Suprapubic skin (tissue), 4 donors: Measurements from ENCODE around the gene CCDC178. TPM values are rescaled to one million over a fixed set of nuclear protein-coding genes. Genes with fewer than 3 reads are reported as not detected.

Source experiments
- DNase-seq, 2 donors: peaks; one replicate each; pipeline ENCODE4 v3.0.0-alpha.2; 2019; ENCODE audit warnings: low spot score in 2 of 2
- H3K27ac ChIP-seq: fragments of 200-600 bp; sonication (generic); one replicate; pipeline ENCODE4 v1.5.1; 2019
- H3K27me3 ChIP-seq: fragments of 200-600 bp; sonication (generic); one replicate; pipeline ENCODE4 v1.5.1; 2019
- H3K36me3 ChIP-seq: fragments of 200-600 bp; sonication (generic); one replicate; pipeline ENCODE4 v1.5.1; 2019
- H3K4me1 ChIP-seq: fragments of 200-600 bp; sonication (generic); one replicate; pipeline ENCODE4 v1.5.1; 2019
- H3K4me3 ChIP-seq: fragments of 200-600 bp; sonication (generic); one replicate; pipeline ENCODE4 v1.5.1; 2019; ENCODE audit warnings: mild to moderate bottlenecking
- H3K9me3 ChIP-seq: fragments of 200-600 bp; sonication (generic); one replicate; pipeline ENCODE4 v1.5.1; 2019
- EP300 ChIP-seq: sonication (generic); formaldehyde crosslinking; IDR thresholded peaks from one replicate; pipeline ENCODE4 v1.6.1; 2017; ENCODE audit warnings: antibody characterized with exemption
- POLR2A ChIP-seq, 2 donors: fragments of 450-650 bp; IDR thresholded peaks; one replicate each; pipeline ENCODE4 v1.6.1; 2017; ENCODE audit warnings: antibody characterized with exemption in 2 of 2, mild to moderate bottlenecking in 2 of 2, moderate library complexity in 2 of 2
- WGBS: methylation state at CpG from one replicate; pipeline ENCODE4 v1.1.5; 2018; 5-methylcytosine and 5-hydroxymethylcytosine counted together
- total RNA-seq, 4 donors: library from RNA; depleted of rRNA; stranded (reverse); fragments of >200 nt; gene quantifications; one replicate each; pipeline ENCODE4 v1.1.0, GENCODE V29; 2016

The CCDC178 gene
- total RNA-seq, 4 donors from 2014 or later: not detected

DNA sequence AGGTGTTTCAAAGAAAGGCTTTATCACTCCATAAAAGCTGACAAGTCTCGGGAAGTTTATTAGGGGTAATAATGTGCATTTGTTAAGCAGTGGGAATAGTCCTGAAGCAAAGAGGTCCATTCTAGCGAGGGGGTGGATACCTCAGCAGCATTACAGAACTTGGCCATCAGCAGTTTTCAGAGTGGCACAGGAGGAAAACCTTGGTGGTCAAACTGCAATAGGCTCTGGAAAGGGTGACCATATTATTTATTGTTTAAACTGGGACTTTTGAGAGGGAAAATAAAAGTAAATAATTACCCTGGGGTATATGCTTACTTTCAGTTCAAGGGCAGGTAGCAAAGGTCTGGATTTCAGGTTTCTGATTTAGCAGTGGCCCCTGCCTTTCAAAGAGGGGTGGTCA is 552.2 kb downstream of the CCDC178 start:
- no peaks in the 10 kb centered on the region for H3K36me3 ChIP-seq
- H3K27me3 ChIP-seq: no peaks in the 10 kb centered on the region
- no peak for TF ChIP-seq POLR2A (IDR thresholded peaks at IDR 0.05)
- no peak for TF ChIP-seq EP300
- WGBS: 62% methylated on average over 2 of the region's 2 CpGs
- DNase-seq: no peak
- H3K4me1 ChIP-seq: no peaks in the 10 kb centered on the region
- no peak overlapping the region for H3K4me3 ChIP-seq
- H3K9me3 ChIP-seq: no peaks in the 10 kb centered on the region
- no peak overlapping the region for H3K27ac ChIP-seq

Other genes with a start within 250 kb of the CCDC178 start
- gene ASXL3, start 137.5 kb upstream of the CCDC178 start, total RNA-seq: 1 to 10 TPM in 2 of 4 donors, under 1 TPM in 2; 0.10 to 2.0 (median 0.70) TPM